NOMO-1 treated with dmso at 0.1 percent for 144 hours (cell line): Measurements from ENCODE around the gene SLC5A6.
"Not testable (repeated sequence)": the region's sequence is repeated elsewhere in the genome, so short reads cannot be mapped to it uniquely, and the experiment has no call there.

Experiments
- DNase-seq: peaks from one replicate; lab custom pipeline; 2025; ENCODE audit not compliant: unreplicated experiment; lab: John Stamatoyannopoulos, UW

SLC5A6 gene

GRCh38 chr2:27208486-27209050 lies 3.5 kb downstream of the SLC5A6 start:
- DNase-seq: no peak

DNA sequence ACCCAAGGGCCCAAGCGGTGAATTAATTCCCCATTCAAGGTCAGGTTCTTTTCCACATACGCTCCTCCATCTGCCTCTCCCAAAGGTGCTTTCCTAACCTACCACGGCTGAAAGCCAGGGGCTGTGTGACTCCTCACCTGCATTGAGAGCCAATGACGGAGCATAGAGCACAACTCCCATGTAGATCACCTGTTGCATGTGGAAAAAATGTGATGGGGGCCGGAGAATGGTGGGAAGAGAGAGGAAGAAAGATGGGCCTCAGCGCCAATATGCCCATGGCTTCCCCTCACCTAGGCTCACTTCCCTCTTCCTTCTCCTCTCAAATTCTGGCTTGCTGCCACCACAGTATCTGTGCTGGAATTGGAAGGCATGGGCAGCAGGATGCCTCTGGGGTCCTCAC lies 5.7 kb downstream of the SLC5A6 start:
- DNase-seq: no peak

DNA sequence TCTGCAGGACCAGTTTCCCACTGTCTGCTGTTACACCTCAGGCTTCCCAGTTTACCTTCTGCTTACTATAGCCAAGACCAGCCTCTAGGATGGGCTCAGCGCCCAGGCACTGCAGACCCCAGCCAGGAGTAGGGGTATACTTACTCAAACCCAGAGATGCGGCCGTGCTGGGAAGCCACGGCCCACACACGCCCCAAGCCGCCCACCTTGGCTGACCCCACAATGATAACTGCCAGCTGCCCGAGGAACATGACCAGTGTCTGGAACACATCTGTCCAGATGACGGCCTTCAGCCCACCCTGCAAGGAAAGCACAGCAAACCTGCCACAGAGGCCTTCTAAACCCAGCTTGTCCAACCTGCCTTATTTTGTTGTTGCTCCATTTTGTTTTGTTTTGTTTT lies 6.9 kb downstream of the SLC5A6 start:
- DNase-seq: no peak

DNA sequence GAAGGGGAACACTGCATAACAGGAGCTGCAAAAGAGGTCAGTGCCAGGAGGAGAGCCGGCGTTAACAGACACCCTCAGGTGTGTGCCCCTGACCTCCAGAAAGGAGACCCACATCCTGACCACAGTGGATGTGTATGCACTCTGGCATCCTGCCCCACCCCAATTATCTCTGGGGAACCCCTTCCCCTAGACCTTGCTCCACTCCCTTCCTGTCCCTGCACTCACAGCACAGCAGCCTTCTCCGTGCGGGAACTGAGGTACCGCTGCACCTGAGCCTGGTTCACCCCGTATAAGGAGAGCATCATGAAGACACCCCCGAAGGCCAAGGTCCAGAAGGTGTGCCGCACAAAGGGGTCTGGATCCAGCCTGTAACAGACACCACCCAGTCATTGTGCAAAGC lies 7.5 kb downstream of the SLC5A6 start:
- no peak for DNase-seq

DNA sequence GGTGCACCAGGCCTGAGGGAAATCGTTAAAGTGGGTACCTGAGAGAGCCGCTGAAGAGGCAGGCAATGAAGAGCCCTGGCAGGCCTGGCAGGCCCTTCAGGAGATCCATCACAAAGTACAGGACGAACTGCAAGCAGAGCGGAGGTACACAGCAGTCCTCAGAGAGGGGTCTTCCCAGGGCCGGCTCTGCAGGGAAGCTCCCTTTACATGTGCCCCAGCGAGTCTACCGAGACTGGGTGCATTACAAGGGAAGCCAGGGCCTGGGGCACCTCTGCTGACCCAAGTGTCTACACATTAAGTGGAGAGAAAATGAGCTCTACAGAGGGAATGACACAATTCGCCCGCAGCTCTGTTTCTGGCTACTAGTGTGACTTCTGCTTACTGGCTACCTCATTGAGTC lies 8.3 kb downstream of the SLC5A6 start:
- no peak for DNase-seq

- no peak for DNase-seq
Observed at GRCh38 chr2:27202854-27203253, 9.2 kb downstream of the SLC5A6 start.

DNA sequence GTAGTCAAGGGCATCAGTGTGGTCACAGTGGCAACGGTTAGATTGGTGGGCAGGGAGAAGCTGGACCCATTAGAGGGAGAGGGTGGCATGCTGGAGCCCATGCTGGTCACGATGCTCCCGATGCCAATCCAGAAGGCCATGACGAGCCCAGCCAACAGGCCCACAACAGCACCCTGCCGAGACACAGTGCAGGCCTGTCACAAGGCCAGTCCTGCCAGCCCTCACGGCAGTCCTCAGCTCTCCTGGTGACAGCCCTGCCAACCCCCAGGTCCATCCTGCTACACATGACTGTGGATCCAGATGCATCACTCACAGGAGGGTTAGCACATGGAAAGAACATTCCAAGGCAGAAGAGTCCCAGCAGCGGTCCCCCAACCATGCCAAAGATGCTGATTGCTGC lies 10.4 kb downstream of the SLC5A6 start:
- no peak for DNase-seq

DNA sequence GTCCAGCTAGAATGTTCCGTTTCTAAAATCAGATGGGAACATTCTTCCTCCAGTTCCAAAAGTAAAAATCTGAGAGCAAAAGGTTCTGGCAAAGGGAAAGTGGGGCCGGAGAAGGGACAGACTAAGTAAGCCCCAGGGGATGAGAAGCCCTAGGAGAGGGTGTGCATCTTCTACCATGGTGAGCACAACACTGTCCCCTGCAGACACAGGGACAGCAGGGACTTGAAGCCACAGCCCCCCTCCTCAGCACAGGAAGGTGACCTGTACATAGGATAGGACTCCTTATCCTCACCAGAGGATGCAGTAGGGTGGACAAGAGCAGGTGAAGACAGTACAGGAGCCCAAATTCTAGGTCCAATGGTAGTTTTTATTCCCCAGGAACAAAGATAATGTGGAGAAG lies 12.8 kb downstream of the SLC5A6 start:
- no peak for DNase-seq

GRCh38 chr2:27198627-27199026 lies 13.4 kb downstream of the SLC5A6 start:
- DNase-seq: no peak

DNA sequence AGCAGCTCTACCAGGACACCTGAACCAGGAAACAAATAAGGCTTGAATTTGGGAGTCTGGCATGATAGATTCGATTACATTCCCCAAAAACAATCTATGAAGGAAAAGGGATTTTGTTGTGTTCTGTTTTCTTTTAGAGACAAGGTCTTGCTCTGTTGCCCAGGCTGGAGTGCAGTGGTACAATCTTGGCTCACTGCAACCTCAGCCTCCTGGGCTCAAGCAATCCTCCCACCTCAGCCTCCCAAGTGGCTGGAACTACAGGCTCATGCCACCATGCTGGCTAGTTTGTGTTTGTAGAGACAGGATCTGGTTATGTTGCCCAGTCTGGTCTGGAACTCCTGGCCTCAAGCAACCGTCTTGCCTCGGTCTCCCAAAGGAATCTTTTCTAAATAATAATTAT lies 14.0 kb downstream of the SLC5A6 start:
- DNase-seq: not testable (repeated sequence)

- DNase-seq: not testable (repeated sequence)
Observed at GRCh38 chr2:27195799-27196198, 16.3 kb downstream of the SLC5A6 start.

DNA sequence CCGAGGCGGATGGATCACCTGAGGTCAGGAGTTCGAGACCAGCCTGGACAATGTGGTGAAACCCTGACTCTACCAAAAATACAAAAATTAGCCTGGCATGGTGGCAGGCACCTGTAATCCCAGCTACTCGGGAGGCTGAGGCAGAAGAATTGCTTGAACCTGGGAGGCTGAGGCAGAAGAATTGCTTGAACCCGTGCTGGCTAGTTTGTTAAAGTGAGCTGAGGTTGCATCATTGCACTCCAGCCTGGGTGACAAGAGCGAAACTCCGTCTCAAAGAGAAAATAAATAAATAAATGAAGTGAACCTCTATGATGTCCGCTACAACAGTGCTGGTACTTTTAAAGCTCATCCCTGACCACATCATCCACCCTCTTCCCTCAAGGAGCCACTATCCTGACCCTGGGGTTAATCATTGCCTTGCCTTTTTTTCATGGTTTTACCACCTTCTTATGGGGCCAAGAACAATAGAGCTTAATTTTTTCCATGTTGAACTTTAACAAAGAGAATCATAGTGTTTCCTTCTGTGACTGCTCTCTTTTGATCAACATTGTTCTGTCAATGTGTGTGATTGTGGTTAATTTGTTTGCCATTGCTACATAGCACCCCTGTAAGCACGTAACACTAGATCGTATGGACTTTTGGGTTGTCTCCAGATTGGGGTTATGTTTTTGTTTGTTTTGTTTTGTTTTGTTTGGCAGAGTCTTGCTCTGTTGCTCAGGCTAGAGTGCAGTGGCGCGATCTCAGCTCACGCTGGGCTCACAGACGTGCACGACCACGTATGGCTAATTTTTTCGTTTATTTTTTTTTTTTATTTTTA lies 17.3 kb downstream of the SLC5A6 start:
- no peak for DNase-seq

GRCh38 chr2:27191070-27191829 lies 20.8 kb downstream of the SLC5A6 start:
- DNase-seq: peak; percentile 48

DNA sequence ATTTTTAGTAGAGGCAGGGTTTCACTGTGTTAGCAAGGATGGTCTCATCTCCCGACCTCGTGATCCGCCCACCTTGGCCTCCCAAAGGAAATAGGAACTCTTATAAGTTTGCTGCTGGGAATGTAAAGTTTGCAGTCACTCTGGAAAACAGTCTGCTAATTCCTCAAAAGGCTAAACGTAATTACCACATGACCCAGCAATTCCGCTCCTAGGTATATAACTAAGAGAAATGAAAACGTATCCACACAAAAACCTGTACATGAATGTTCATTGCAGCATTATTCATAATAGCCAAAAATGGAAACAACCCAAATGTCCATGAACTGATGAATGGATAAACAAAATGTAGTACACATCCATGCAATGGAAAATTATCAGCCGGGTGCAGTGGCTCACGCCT lies 22.1 kb downstream of the SLC5A6 start:
- no peak for DNase-seq

- no peak for DNase-seq
Observed at GRCh38 chr2:27186613-27187345, 25.3 kb downstream of the SLC5A6 start.

- DNase-seq: peak; percentile 35
Observed at GRCh38 chr2:27185331-27186026, 26.6 kb downstream of the SLC5A6 start.

DNA sequence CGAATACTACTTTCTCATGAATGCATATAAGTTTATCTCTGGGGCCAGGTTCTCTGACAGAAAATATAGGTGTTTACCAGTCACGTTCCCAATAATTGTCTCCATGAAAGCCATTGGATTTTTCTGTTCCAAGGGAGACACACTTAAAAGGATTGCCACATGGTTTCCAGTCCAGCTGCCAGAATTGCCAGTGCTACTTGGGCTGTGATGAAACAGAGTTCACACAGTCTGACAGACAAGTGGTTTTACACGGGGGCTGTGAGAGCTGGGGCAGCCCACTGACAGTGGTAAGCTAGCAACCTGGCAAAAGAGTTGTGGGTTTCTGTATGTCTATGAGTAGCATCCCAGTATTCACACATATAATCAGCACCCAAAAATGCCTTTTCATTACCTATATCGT lies 28.0 kb downstream of the SLC5A6 start:
- DNase-seq: no peak

GRCh38 chr2:27182346-27182745 lies 29.7 kb downstream of the SLC5A6 start:
- no peak for DNase-seq

- DNase-seq: no peak
Observed at GRCh38 chr2:27179344-27180000, 32.6 kb downstream of the SLC5A6 start.

DNA sequence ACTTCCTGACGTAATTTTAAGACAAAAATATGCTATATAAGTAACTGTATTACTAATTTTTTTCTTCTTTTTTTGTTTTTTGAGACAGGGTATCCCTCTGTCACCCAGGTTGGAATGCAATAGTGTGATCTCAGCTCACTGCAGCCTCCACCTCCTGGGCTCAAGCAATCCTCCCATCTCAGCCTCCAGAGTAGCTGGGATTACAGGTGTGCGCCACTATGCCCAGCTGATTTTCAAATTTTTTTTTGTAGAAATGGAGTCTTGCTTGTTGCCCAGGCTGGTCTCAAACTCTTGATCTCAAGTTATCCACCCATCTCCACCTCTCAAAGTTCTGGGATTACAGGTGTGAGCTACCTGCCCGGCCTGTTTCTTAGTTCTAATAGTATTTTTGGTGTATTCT lies 33.6 kb downstream of the SLC5A6 start:
- no peak for DNase-seq
